ENCODE results near the gene PIGO. TPM values are rescaled to one million over a fixed set of nuclear protein-coding genes. Genes with fewer than 3 reads are reported as not detected.
A peak's percentile ranks its signal among the peaks of the same experiment; 100 is the strongest.

The PIGO gene
- total RNA-seq, 2 experiments from 2014 or later = 17.5 to 18.9 TPM

- no peaks in the 10 kb centered on the region for H3K9me3 ChIP-seq (ENCODE audit: control insufficient read depth in 1 of 2, insufficient read depth in 1 of 2, low read length in 2 of 2)
- Mint-ChIP-seq H3K4me3 (no peak overlapping the region), H3K9me3 (no peaks in the 10 kb centered on the region), H3K27me3 (no peaks in the 10 kb centered on the region), H3K36me3 (ENCODE audit: low read depth) (peaks cover 74% of the 10 kb centered on the region), H3K27ac (no peak overlapping the region), H3K4me1 (ENCODE audit: low read depth) (peaks cover 5% of the 10 kb centered on the region)
- no peak for TF ChIP-seq CTCF (IDR thresholded peaks at IDR 0.05)
- peaks cover 54% of the 10 kb centered on the region for H3K36me3 ChIP-seq (ENCODE audit: insufficient read depth, low read length)
- POLR2A ChIA-PET = no interaction called here
- no peak overlapping the region for H3K4me3 ChIP-seq (ENCODE audit: low read length)
- H3K27ac ChIP-seq (ENCODE audit: low read depth in 1 of 2, low read length in 2 of 2) = no peak overlapping the region
- intact Hi-C loops (cut with DNase I, micrococcal nuclease) = no loop called here
- H3K4me1 ChIP-seq (ENCODE audit: insufficient read depth, low read length) = no peaks in the 10 kb centered on the region
- no peak for ATAC-seq (ENCODE audit: poor library complexity)
- DNase-seq = no peak
- H3K27me3 ChIP-seq (ENCODE audit: control insufficient read depth in 1 of 2, insufficient read depth in 2 of 2, low read length in 2 of 2) = no peaks in the 10 kb centered on the region
- CTCF ChIA-PET = interaction anchor here (1.4 kb wide), 1 partner anchor 11 kb away, joined by 3 read pairs; no protein-coding TSS in a partner anchor
Observed at GRCh38 chr9:35054185-35054835, 42.1 kb downstream of the PIGO start.

- no peak overlapping the region for H3K27ac Mint-ChIP-seq
- peak; percentile 70 for TF ChIP-seq CTCF (IDR thresholded peaks at IDR 0.05)
- Histone ChIP-seq H3K9me3 (ENCODE audit: control insufficient read depth in 1 of 2, insufficient read depth in 1 of 2, low read length in 2 of 2) (no peaks in the 10 kb centered on the region), H3K36me3 (ENCODE audit: insufficient read depth, low read length) (peaks cover 28% of the 10 kb centered on the region), H3K4me1 (ENCODE audit: insufficient read depth, low read length) (no peaks in the 10 kb centered on the region), H3K27ac (ENCODE audit: low read depth in 1 of 2, low read length in 2 of 2) (no peak overlapping the region), H3K4me3 (ENCODE audit: low read length) (no peak overlapping the region), H3K27me3 (ENCODE audit: control insufficient read depth in 1 of 2, insufficient read depth in 2 of 2, low read length in 2 of 2) (no peaks in the 10 kb centered on the region)
- H3K4me1 Mint-ChIP-seq (ENCODE audit: low read depth) = peaks cover 5% of the 10 kb centered on the region
- ChIA-PET CTCF (interaction anchor here (0.6 to 2.6 kb wide), 20 partner anchors 11 to 438 kb away, joined by 3 to 47 read pairs (median 4); partner anchors contain the start of genes DNAJB5, FANCG, PIGO and RUSC2), POLR2A (interaction anchor here (0.6 to 3.0 kb wide), 4 partner anchors 10 to 152 kb away, joined by 3 to 18 read pairs (median 12); partner anchors contain the start of genes FANCG and VCP)
- peaks cover 63% of the 10 kb centered on the region for H3K36me3 Mint-ChIP-seq (ENCODE audit: low read depth)
- H3K27me3 Mint-ChIP-seq = no peaks in the 10 kb centered on the region
- ATAC-seq (ENCODE audit: poor library complexity) (peak; percentile 85), DNase-seq (peak; percentile 17 to 69 (median 44))
- intact Hi-C loops (cut with DNase I, micrococcal nuclease) = loop anchor here (1.0 kb wide), 1 partner anchor 152 kb away; no protein-coding TSS in a partner anchor
- H3K4me3 Mint-ChIP-seq = no peak overlapping the region
- H3K9me3 Mint-ChIP-seq = no peaks in the 10 kb centered on the region
Observed at GRCh38 chr9:35051069-35051967, 45.1 kb downstream of the PIGO start.

GRCh38 chr9:35048511-35048910 lies 47.9 kb downstream of the PIGO start:
- no peak for TF ChIP-seq CTCF (IDR thresholded peaks at IDR 0.05)
- Histone ChIP-seq H3K4me3 (ENCODE audit: low read length) (no peak overlapping the region), H3K4me1 (ENCODE audit: insufficient read depth, low read length) (no peaks in the 10 kb centered on the region), H3K27ac (ENCODE audit: low read depth in 1 of 2, low read length in 2 of 2) (no peak overlapping the region), H3K9me3 (ENCODE audit: control insufficient read depth in 1 of 2, insufficient read depth in 1 of 2, low read length in 2 of 2) (no peaks in the 10 kb centered on the region), H3K27me3 (ENCODE audit: control insufficient read depth in 1 of 2, insufficient read depth in 2 of 2, low read length in 2 of 2) (no peaks in the 10 kb centered on the region), H3K36me3 (ENCODE audit: insufficient read depth, low read length) (peaks cover 26% of the 10 kb centered on the region)
- no peak overlapping the region for H3K27ac Mint-ChIP-seq
- H3K36me3 Mint-ChIP-seq (ENCODE audit: low read depth) = peaks cover 44% of the 10 kb centered on the region
- peaks cover 5% of the 10 kb centered on the region for H3K4me1 Mint-ChIP-seq (ENCODE audit: low read depth)
- DNase-seq (no peak), ATAC-seq (ENCODE audit: poor library complexity) (no peak)
- no peaks in the 10 kb centered on the region for H3K9me3 Mint-ChIP-seq
- ChIA-PET POLR2A (no interaction called here), CTCF (interaction anchor here (1.8 kb wide), 1 partner anchor 149 kb away, joined by 4 read pairs; no protein-coding TSS in a partner anchor)
- no peak overlapping the region for H3K4me3 Mint-ChIP-seq
- H3K27me3 Mint-ChIP-seq = no peaks in the 10 kb centered on the region
- intact Hi-C loops (cut with DNase I, micrococcal nuclease) = no loop called here
